ENCODE data around the gene MRPL32.

The MRPL32 gene

GRCh38 chr7:42928754-42929153, 3.4 kb upstream of the MRPL32 start:
- DNase-seq, result no peak

GRCh38 chr7:42929449-42929848, 2.7 kb upstream of the MRPL32 start:
- DNase-seq, result no peak

GRCh38 chr7:42930889-42931288, 1.3 kb upstream of the MRPL32 start:
- DNase-seq, result no peak

GRCh38 chr7:42931447-42931833, 736 bp upstream of the MRPL32 start:
- DNase-seq, result no peak

GRCh38 chr7:42932811-42933591, 825 bp downstream of the MRPL32 start:
- peak; percentile 40 for DNase-seq

- DNase-seq, result no peak
Observed at GRCh38 chr7:42934291-42934690, 2.1 kb downstream of the MRPL32 start.

- no peak for DNase-seq
Observed at GRCh38 chr7:42935861-42936260, 3.7 kb downstream of the MRPL32 start.

GRCh38 chr7:42939457-42940240, 7.5 kb downstream of the MRPL32 start:
- DNase-seq, result no peak

GRCh38 chr7:42940985-42941847, 9.0 kb downstream of the MRPL32 start:
- peak; percentile 58 for DNase-seq

GRCh38 chr7:42945821-42946626, 13.8 kb downstream of the MRPL32 start:
- no peak for DNase-seq

- no peak for DNase-seq
Observed at GRCh38 chr7:42946627-42946950, 14.4 kb downstream of the MRPL32 start.

GRCh38 chr7:42947521-42947920, 15.3 kb downstream of the MRPL32 start:
- DNase-seq, result no peak

GRCh38 chr7:42950417-42950816, 18.2 kb downstream of the MRPL32 start:
- DNase-seq, result no peak

GRCh38 chr7:42952328-42952727, 20.2 kb downstream of the MRPL32 start:
- no peak for DNase-seq

GRCh38 chr7:42953994-42954393, 21.8 kb downstream of the MRPL32 start:
- no peak for DNase-seq

GRCh38 chr7:42956062-42956461, 23.9 kb downstream of the MRPL32 start:
- DNase-seq, result no peak

- no peak for DNase-seq
Observed at GRCh38 chr7:42959549-42959948, 27.4 kb downstream of the MRPL32 start.

GRCh38 chr7:42960762-42961161, 28.6 kb downstream of the MRPL32 start:
- no peak for DNase-seq

- DNase-seq, result no peak
Observed at GRCh38 chr7:42961170-42961569, 29.0 kb downstream of the MRPL32 start.

- no peak for DNase-seq
Observed at GRCh38 chr7:42964293-42964692, 32.1 kb downstream of the MRPL32 start.

GRCh38 chr7:42964849-42965805, 33.0 kb downstream of the MRPL32 start:
- no peak for DNase-seq
